Neural progenitor cell (in vitro differentiated cells): ENCODE data around the gene CELSR2.
"Not testable (repeated sequence)": the region's sequence is repeated elsewhere in the genome, so short reads cannot be mapped to it uniquely, and the experiment has no call there.

Experiments
- EZH2 ChIP-seq: fragments of 200-600 bp; sonication (generic); IDR thresholded peaks from 2 replicates; pipeline ENCODE4 v1.6.1; 2017; ENCODE audit warnings: antibody characterized with exemption, mild to moderate bottlenecking, moderate library complexity
- EZH2phosphoT487 ChIP-seq: fragments of 200-600 bp; sonication (generic); IDR thresholded peaks from 2 replicates; pipeline ENCODE4 v1.6.1; 2017; ENCODE audit warnings: antibody characterized with exemption
- TF ChIP-seq, protein P1 (sequence below): fragments of 200-600 bp; sonication (generic); IDR thresholded peaks from 2 replicates; pipeline ENCODE4 v1.5.1; 2017; ENCODE audit warnings: antibody characterized with exemption, mild to moderate bottlenecking

DNA sequence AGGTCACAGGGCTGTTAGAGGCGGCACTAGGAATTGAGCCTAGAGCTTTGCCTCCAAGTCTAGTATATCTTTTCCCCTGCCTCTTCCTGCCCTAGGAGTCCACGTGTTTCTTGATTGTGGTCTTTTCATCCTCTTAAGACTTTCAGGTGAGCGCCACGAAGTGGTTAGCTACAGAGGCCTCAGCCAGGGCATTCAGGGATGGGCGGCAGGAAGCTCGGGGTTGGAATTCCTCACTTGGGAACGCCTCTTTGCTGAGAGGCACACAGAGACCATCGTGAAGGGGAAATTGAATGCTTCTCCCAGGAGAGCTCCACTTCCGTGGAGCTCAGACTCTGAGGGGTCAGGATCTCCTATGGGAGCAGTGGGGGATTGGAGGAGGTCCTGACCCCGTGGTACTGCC is 56.7 kb downstream of the CELSR2 start:
- TF ChIP-seq, protein P1, sequence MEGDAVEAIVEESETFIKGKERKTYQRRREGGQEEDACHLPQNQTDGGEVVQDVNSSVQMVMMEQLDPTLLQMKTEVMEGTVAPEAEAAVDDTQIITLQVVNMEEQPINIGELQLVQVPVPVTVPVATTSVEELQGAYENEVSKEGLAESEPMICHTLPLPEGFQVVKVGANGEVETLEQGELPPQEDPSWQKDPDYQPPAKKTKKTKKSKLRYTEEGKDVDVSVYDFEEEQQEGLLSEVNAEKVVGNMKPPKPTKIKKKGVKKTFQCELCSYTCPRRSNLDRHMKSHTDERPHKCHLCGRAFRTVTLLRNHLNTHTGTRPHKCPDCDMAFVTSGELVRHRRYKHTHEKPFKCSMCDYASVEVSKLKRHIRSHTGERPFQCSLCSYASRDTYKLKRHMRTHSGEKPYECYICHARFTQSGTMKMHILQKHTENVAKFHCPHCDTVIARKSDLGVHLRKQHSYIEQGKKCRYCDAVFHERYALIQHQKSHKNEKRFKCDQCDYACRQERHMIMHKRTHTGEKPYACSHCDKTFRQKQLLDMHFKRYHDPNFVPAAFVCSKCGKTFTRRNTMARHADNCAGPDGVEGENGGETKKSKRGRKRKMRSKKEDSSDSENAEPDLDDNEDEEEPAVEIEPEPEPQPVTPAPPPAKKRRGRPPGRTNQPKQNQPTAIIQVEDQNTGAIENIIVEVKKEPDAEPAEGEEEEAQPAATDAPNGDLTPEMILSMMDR: not testable (repeated sequence)
- TF ChIP-seq EZH2phosphoT487, EZH2: not testable (repeated sequence)
